HepG2 (cell line): ENCODE results near the gene SLC11A1. TPM values are rescaled to one million over a fixed set of nuclear protein-coding genes. Genes with fewer than 3 reads are reported as not detected.

Source experiments
- AHR ChIP-seq: IDR thresholded peaks from 2 replicates; pipeline ENCODE4 v1.6.1; 2018; ENCODE audit warnings: missing genetic modification reagents, missing compliant biosample characterization
- BHLHE40 ChIP-seq: IDR thresholded peaks from 2 replicates; pipeline ENCODE4 v1.6.1; 2011; ENCODE audit warnings: low read length, improper control_type of control experiment
- BRCA1 ChIP-seq: sonication (generic); formaldehyde crosslinking; IDR thresholded peaks from 2 replicates; pipeline ENCODE4 v1.4.0; 2020; ENCODE audit warnings: missing genetic modification reagents
- CCAR2 ChIP-seq: fragments of 200-400 bp; formaldehyde crosslinking; optimal IDR thresholded peaks from 2 replicates; pipeline ENCODE3; 2018; ENCODE audit warnings: low read depth, mild to moderate bottlenecking, low read length, moderate library complexity
- CENPT ChIP-seq: sonication (generic); formaldehyde crosslinking; IDR thresholded peaks from 2 replicates; pipeline ENCODE4 v1.8.0; 2022; ENCODE audit warnings: low read depth, mild to moderate bottlenecking, moderate library complexity, missing genetic modification reagents
- HIVEP1 ChIP-seq: sonication (generic); formaldehyde crosslinking; IDR thresholded peaks from 2 replicates; pipeline ENCODE4 v1.4.0; 2020; ENCODE audit warnings: mild to moderate bottlenecking, missing genetic modification reagents
- MYPOP ChIP-seq: sonication (generic); formaldehyde crosslinking; IDR thresholded peaks from 2 replicates; pipeline ENCODE4 v1.8.1; 2023; ENCODE audit warnings: mild to moderate bottlenecking, moderate library complexity, missing genetic modification reagents
- PLSCR1 ChIP-seq: sonication (generic); formaldehyde crosslinking; IDR thresholded peaks from 2 replicates; pipeline ENCODE4 v1.5.0; 2020; ENCODE audit warnings: missing genetic modification reagents, mild to moderate bottlenecking, borderline replicate concordance
- POLR2AphosphoS5 ChIP-seq: IDR thresholded peaks from 2 replicates; pipeline ENCODE4 v1.6.1; 2012; ENCODE audit warnings: low read depth, low read length
- POLR2G ChIP-seq: fragments of 200-400 bp; formaldehyde crosslinking; IDR thresholded peaks from 2 replicates; pipeline ENCODE4 v1.6.1; 2018; ENCODE audit warnings: mild to moderate bottlenecking, low read depth, low read length, moderate library complexity
- RXRA ChIP-seq: sonication (generic); formaldehyde crosslinking; IDR thresholded peaks from 2 replicates; pipeline ENCODE4 v1.5.1; 2020; ENCODE audit warnings: missing genetic modification reagents
- SALL1 ChIP-seq: sonication (generic); formaldehyde crosslinking; IDR thresholded peaks from 2 replicates; pipeline ENCODE4 v1.8.0; 2022; ENCODE audit warnings: mild to moderate bottlenecking, missing genetic modification reagents
- SP4 ChIP-seq: sonication (generic); formaldehyde crosslinking; IDR thresholded peaks from 2 replicates; pipeline ENCODE4 v1.8.1; 2023; ENCODE audit warnings: mild to moderate bottlenecking, missing genetic modification reagents
- ZGPAT ChIP-seq: IDR thresholded peaks from 2 replicates; pipeline ENCODE4 v1.6.1; 2016; ENCODE audit warnings: mild to moderate bottlenecking
- ZMYM3 ChIP-seq: sonication (generic); formaldehyde crosslinking; IDR thresholded peaks from 2 replicates; pipeline ENCODE4 v1.5.1; 2020; ENCODE audit warnings: mild to moderate bottlenecking, missing genetic modification reagents
- ZNF207 ChIP-seq: fragments of 450-650 bp; IDR thresholded peaks from 2 replicates; pipeline ENCODE4 v1.6.1; 2016; ENCODE audit warnings: antibody characterized with exemption, borderline replicate concordance
- ZNF337 ChIP-seq: sonication (generic); formaldehyde crosslinking; IDR thresholded peaks from 2 replicates; pipeline ENCODE4 v1.5.1; 2020; ENCODE audit warnings: missing genetic modification reagents, low read depth, mild to moderate bottlenecking, borderline replicate concordance
- ZNF350 ChIP-seq: sonication (generic); formaldehyde crosslinking; IDR thresholded peaks from 2 replicates; pipeline ENCODE4 v1.4.0; 2020; ENCODE audit warnings: mild to moderate bottlenecking, low read depth, missing genetic modification reagents, borderline replicate concordance
- ZNF451 ChIP-seq: sonication (generic); formaldehyde crosslinking; IDR thresholded peaks from 2 replicates; pipeline ENCODE4 v1.5.0; 2020; ENCODE audit warnings: mild to moderate bottlenecking, missing genetic modification reagents
- ZNF510 ChIP-seq: sonication (generic); formaldehyde crosslinking; IDR thresholded peaks from 2 replicates; pipeline ENCODE4 v1.4.0; 2020; ENCODE audit warnings: low read depth, mild to moderate bottlenecking, missing genetic modification reagents
- ZNF563 ChIP-seq: sonication (generic); formaldehyde crosslinking; IDR thresholded peaks from 2 replicates; pipeline ENCODE4 v1.8.0; 2022; ENCODE audit warnings: mild to moderate bottlenecking, moderate library complexity, missing genetic modification reagents
- ZNF577 ChIP-seq: sonication (generic); formaldehyde crosslinking; IDR thresholded peaks from 2 replicates; pipeline ENCODE4 v1.4.0; 2020; ENCODE audit warnings: mild to moderate bottlenecking, low read depth, missing genetic modification reagents, borderline replicate concordance
- ZNF670 ChIP-seq: sonication (generic); formaldehyde crosslinking; IDR thresholded peaks from 2 replicates; pipeline ENCODE4 v1.8.0; 2022; ENCODE audit warnings: mild to moderate bottlenecking, missing genetic modification reagents, borderline replicate concordance
- ZNF788 ChIP-seq: sonication (generic); formaldehyde crosslinking; IDR thresholded peaks from 2 replicates; pipeline ENCODE4 v1.5.0; 2020; ENCODE audit warnings: mild to moderate bottlenecking, missing genetic modification reagents, borderline replicate concordance
- ZNF850 ChIP-seq: sonication (generic); formaldehyde crosslinking; conservative IDR thresholded peaks from 2 replicates; pipeline ENCODE4 v1.9.0; 2021; ENCODE audit warnings: mild to moderate bottlenecking, missing genetic modification reagents
- ZSCAN25 ChIP-seq: sonication (generic); formaldehyde crosslinking; IDR thresholded peaks from 2 replicates; pipeline ENCODE4 v1.8.0; 2022; ENCODE audit warnings: mild to moderate bottlenecking, missing genetic modification reagents
- polyA plus RNA-seq, 8 experiments: library from polyadenylated mRNA; depleted of rRNA in 3 of 8; stranded (reverse) in 7 of 8; unstranded in 1 of 8; fragments of >200 nt; fragmentation: Illumina TruSeq in 4 of 8; extraction: Trizol in 4 of 8; gene quantifications; 2 replicates each; pipeline versions ENCODE4 v1.2.1 to v1.2.3, GENCODE V29; 2011 to 2016; ENCODE audit warnings: low read depth in 4 of 8, missing spikeins in 1 of 8, mixed read lengths in 1 of 8; ENCODE audit not compliant: insufficient read depth in 1 of 8
- total RNA-seq, 5 experiments: library from RNA; depleted of rRNA; stranded (reverse); fragments of >200 nt; fragmentation: Illumina TruSeq; extraction: Trizol; gene quantifications; 2 replicates each; pipeline ENCODE4 v1.2.3, GENCODE V29; 2016; ENCODE audit warnings: low read depth in 1 of 5
- TF ChIP-seq, protein P1 (sequence below): sonication (generic); formaldehyde crosslinking; IDR thresholded peaks from 2 replicates; pipeline ENCODE4 v1.4.0; 2020; ENCODE audit warnings: low read depth, mild to moderate bottlenecking, missing genetic modification reagents

SLC11A1 gene
- total and polyA plus RNA-seq, 2 of the 13 experiments (the other 11 are each of a cell fraction or from before 2014, with no cell fraction given): 0.33 to 2.3 TPM

DNA sequence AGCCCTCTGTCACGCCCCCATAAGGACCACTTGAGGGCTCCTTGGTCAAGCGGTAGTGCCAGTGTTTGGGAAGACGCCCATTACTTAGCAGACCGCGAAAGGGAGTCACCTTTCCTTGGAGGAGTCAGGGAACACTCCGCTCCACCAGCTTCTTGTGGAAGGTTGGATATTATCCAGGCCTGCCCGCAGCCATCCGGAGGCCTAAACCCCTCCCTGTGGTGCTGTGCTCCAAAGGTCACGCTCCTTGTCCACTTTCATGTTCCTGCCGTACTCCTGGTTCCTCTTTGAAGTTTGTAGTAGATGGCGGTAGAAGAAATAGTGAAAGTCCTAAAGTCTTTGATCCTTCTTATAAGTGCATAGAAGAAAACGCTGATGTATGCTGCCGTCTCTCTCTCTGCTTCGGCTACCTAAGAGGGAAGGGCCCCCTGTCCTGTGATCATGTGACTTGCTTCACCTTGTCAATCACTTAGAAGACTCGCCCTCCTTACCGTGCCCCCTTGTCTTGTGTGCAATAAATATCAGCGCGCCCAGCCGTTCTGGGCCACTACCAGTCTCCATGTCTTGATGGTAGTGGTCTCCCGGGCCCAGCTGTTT is 27.1 kb upstream of the SLC11A1 start (continued):
- TF ChIP-seq MYPOP (0 out of 2 replicates have a peak, but pooled peaks have one; percentile 52), ZNF670 (CRISPR knock-in tag) (no peak), HIVEP1 (CRISPR knock-in tag) (0 out of 2 replicates have a peak, but pooled peaks have one; percentile 57), ZNF510 (CRISPR knock-in tag) (no peak), ZSCAN25 (CRISPR knock-in tag) (0 out of 2 replicates have a peak, but pooled peaks have one; percentile 29), ZNF350 (CRISPR knock-in tag) (peak; percentile 40; the same call in 1 of the 2 replicates), ZGPAT (CRISPR knock-in tag) (peak; percentile 64; the same call in 1 of the 2 replicates), CCAR2 (no peak), ZNF850 (CRISPR knock-in tag) (0 out of 2 replicates have a peak, but pooled peaks have one; percentile 39), ZNF788 (no peak), POLR2AphosphoS5 (peak; percentile 38), POLR2G (peak; percentile 58), AHR (CRISPR knock-in tag) (0 out of 2 replicates have a peak, but pooled peaks have one; percentile 26), SP4 (no peak), ZNF207 (no peak), PLSCR1 (no peak), RXRA (CRISPR knock-in tag) (peak; percentile 52; the same call in 1 of the 2 replicates), ZNF451 (CRISPR knock-in tag) (no peak), ZNF337 (CRISPR knock-in tag) (no peak), BHLHE40 (peak; percentile 33; the same call in 1 of the 2 replicates), ZNF577 (CRISPR knock-in tag) (no peak), CENPT (CRISPR knock-in tag) (no peak), BRCA1 (CRISPR knock-in tag) (no peak), ZMYM3 (CRISPR knock-in tag) (peak; percentile 59; the same call in 1 of the 2 replicates), SALL1 (CRISPR knock-in tag) (peak; percentile 33), ZNF563 (CRISPR knock-in tag) (no peak)
- TF ChIP-seq, protein P1, sequence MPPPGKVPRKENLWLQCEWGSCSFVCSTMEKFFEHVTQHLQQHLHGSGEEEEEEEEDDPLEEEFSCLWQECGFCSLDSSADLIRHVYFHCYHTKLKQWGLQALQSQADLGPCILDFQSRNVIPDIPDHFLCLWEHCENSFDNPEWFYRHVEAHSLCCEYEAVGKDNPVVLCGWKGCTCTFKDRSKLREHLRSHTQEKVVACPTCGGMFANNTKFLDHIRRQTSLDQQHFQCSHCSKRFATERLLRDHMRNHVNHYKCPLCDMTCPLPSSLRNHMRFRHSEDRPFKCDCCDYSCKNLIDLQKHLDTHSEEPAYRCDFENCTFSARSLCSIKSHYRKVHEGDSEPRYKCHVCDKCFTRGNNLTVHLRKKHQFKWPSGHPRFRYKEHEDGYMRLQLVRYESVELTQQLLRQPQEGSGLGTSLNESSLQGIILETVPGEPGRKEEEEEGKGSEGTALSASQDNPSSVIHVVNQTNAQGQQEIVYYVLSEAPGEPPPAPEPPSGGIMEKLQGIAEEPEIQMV: no peak
